ENCODE data around the gene TSBP1. TPM values are rescaled to one million over a fixed set of nuclear protein-coding genes. Genes with fewer than 3 reads are reported as not detected.

Gene TSBP1
- total RNA-seq, 1 experiment from 2014 or later = not detected

DNA sequence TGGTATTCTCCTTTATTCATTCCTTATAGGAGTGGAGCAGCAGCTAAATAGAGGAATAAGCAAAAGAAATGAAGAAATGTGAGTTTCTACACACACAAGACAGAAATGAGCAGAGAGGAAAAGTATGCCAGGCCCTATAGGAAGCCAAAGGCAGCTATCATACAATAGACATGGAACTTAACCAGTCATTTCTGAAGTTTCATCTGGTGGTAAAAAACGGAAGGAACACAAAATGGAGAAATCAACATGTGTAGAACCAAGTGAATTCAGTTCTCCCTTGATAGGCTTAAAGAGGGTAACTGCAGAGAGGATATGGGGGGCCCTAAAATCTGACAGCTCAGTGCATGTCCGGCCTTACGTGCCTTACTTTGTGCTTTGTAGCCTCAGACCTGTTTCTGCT lies 44.6 kb downstream of the TSBP1 start:
- intact Hi-C loops (cut with micrococcal nuclease) = no loop called here
- no peaks in the 10 kb centered on the region for H3K79me2 ChIP-seq (ENCODE audit: insufficient read depth, low read length)
- H3K27ac ChIP-seq (ENCODE audit: low read depth, low read length) = no peak overlapping the region
- no peaks in the 10 kb centered on the region for H3K9me3 ChIP-seq (ENCODE audit: control insufficient read depth in 1 of 2, insufficient read depth in 1 of 2, low read depth in 1 of 2, low read length in 2 of 2)
- ATAC-seq (no peak), DNase-seq (ENCODE audit: low read depth, low spot score) (no peak)
- H3K4me2 ChIP-seq (ENCODE audit: low read length) = no peak overlapping the region
- no peaks in the 10 kb centered on the region for H3K27me3 ChIP-seq (ENCODE audit: insufficient read depth, low read length)
- H3K4me1 ChIP-seq (ENCODE audit: control insufficient read depth in 1 of 2, insufficient read depth in 2 of 2, low read length in 2 of 2) = no peaks in the 10 kb centered on the region
- H3K36me3 ChIP-seq (ENCODE audit: control insufficient read depth in 1 of 2, insufficient read depth in 2 of 2, low read length in 2 of 2) = no peaks in the 10 kb centered on the region
- no peak overlapping the region for H3K4me3 ChIP-seq (replicated peaks in 1 of 2; ENCODE audit: low read depth in 1 of 2, low read length in 2 of 2)
- RAD21 ChIA-PET (ENCODE audit: low non-redundant PET in 1 of 2, low total read pairs in 2 of 2, uncharacterized antibody in 2 of 2, unreplicated experiment in 2 of 2) = no interaction called here
- CTCF ChIA-PET = no interaction called here
- no peaks in the 10 kb centered on the region for H4K20me1 ChIP-seq (ENCODE audit: insufficient read depth)
- BruUV-seq (replicated peaks) = no TSS peak
- POLR2A ChIA-PET = no interaction called here
- no peaks in the 10 kb centered on the region for H3K9me2 ChIP-seq (ENCODE audit: insufficient read depth)
- no peak overlapping the region for H3K9ac ChIP-seq (ENCODE audit: low read length)
- H2AFZ ChIP-seq (ENCODE audit: low read depth, low read length, poor library complexity, severe bottlenecking) = no peak overlapping the region
- TF ChIP-seq, protein P1, sequence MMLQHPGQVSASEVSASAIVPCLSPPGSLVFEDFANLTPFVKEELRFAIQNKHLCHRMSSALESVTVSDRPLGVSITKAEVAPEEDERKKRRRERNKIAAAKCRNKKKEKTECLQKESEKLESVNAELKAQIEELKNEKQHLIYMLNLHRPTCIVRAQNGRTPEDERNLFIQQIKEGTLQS (IDR thresholded peaks at IDR 0.05) = no peak
- TF ChIP-seq, protein P2, sequence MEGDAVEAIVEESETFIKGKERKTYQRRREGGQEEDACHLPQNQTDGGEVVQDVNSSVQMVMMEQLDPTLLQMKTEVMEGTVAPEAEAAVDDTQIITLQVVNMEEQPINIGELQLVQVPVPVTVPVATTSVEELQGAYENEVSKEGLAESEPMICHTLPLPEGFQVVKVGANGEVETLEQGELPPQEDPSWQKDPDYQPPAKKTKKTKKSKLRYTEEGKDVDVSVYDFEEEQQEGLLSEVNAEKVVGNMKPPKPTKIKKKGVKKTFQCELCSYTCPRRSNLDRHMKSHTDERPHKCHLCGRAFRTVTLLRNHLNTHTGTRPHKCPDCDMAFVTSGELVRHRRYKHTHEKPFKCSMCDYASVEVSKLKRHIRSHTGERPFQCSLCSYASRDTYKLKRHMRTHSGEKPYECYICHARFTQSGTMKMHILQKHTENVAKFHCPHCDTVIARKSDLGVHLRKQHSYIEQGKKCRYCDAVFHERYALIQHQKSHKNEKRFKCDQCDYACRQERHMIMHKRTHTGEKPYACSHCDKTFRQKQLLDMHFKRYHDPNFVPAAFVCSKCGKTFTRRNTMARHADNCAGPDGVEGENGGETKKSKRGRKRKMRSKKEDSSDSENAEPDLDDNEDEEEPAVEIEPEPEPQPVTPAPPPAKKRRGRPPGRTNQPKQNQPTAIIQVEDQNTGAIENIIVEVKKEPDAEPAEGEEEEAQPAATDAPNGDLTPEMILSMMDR (IDR thresholded peaks at IDR 0.05 in 2 of 3, conservative IDR thresholded peaks at IDR 0.05 in 1 of 3; ENCODE audit: borderline replicate concordance in 1 of 3, insufficient read depth in 1 of 3, low read depth in 2 of 3, low read length in 2 of 3) = no peak
- TF ChIP-seq, protein P3, sequence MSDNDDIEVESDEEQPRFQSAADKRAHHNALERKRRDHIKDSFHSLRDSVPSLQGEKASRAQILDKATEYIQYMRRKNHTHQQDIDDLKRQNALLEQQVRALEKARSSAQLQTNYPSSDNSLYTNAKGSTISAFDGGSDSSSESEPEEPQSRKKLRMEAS (IDR thresholded peaks at IDR 0.05) = no peak
- TF ChIP-seq SIN3A (IDR thresholded peaks at IDR 0.05; ENCODE audit: low read depth) (no peak), EGR1 (IDR thresholded peaks at IDR 0.05; ENCODE audit: low read depth) (no peak), TCF7L2 (IDR thresholded peaks at IDR 0.05; ENCODE audit: borderline replicate concordance, extremely low read depth, insufficient read depth, insufficient read length) (no peak), ZNF274 (IDR thresholded peaks at IDR 0.05; ENCODE audit: low read depth, low read length) (no peak), YY1 (IDR thresholded peaks at IDR 0.05; ENCODE audit: extremely low read depth, insufficient replicate concordance, low read depth, low read length) (no peak)
- TF ChIP-seq, protein P4, sequence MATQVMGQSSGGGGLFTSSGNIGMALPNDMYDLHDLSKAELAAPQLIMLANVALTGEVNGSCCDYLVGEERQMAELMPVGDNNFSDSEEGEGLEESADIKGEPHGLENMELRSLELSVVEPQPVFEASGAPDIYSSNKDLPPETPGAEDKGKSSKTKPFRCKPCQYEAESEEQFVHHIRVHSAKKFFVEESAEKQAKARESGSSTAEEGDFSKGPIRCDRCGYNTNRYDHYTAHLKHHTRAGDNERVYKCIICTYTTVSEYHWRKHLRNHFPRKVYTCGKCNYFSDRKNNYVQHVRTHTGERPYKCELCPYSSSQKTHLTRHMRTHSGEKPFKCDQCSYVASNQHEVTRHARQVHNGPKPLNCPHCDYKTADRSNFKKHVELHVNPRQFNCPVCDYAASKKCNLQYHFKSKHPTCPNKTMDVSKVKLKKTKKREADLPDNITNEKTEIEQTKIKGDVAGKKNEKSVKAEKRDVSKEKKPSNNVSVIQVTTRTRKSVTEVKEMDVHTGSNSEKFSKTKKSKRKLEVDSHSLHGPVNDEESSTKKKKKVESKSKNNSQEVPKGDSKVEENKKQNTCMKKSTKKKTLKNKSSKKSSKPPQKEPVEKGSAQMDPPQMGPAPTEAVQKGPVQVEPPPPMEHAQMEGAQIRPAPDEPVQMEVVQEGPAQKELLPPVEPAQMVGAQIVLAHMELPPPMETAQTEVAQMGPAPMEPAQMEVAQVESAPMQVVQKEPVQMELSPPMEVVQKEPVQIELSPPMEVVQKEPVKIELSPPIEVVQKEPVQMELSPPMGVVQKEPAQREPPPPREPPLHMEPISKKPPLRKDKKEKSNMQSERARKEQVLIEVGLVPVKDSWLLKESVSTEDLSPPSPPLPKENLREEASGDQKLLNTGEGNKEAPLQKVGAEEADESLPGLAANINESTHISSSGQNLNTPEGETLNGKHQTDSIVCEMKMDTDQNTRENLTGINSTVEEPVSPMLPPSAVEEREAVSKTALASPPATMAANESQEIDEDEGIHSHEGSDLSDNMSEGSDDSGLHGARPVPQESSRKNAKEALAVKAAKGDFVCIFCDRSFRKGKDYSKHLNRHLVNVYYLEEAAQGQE (IDR thresholded peaks at IDR 0.05; ENCODE audit: low read depth) = no peak

Data from HCT116 (cell line).